ENCODE results near the gene GOSR1.
A peak's percentile ranks its signal among the peaks of the same experiment; 100 is the strongest.
"Not testable (repeated sequence)": the region's sequence is repeated elsewhere in the genome, so short reads cannot be mapped to it uniquely, and the experiment has no call there.

GOSR1 gene

GRCh38 chr17:30547778-30548573 is 70.8 kb downstream of the GOSR1 start:
- no peak for DNase-seq

- not testable (repeated sequence) for DNase-seq
Observed at GRCh38 chr17:30549181-30549580, 72.0 kb downstream of the GOSR1 start.

- DNase-seq: no peak
Observed at GRCh38 chr17:30549864-30550511, 72.8 kb downstream of the GOSR1 start.

- DNase-seq: peak in 1 of 14 donors; percentile 5
Observed at GRCh38 chr17:30550512-30551273, 73.5 kb downstream of the GOSR1 start.

GRCh38 chr17:30551274-30551995 is 74.2 kb downstream of the GOSR1 start:
- DNase-seq: not testable (repeated sequence)

- DNase-seq: no peak
Observed at GRCh38 chr17:30551996-30552339, 74.8 kb downstream of the GOSR1 start.

GRCh38 chr17:30552994-30553566 is 75.9 kb downstream of the GOSR1 start:
- no peak for DNase-seq

- not testable (repeated sequence) for DNase-seq
Observed at GRCh38 chr17:30553823-30554440, 76.7 kb downstream of the GOSR1 start.

GRCh38 chr17:30554839-30555751 is 77.9 kb downstream of the GOSR1 start:
- no peak for DNase-seq

- DNase-seq: no peak
Observed at GRCh38 chr17:30555942-30556341, 78.7 kb downstream of the GOSR1 start.

GRCh38 chr17:30556374-30557332 is 79.4 kb downstream of the GOSR1 start:
- no peak for DNase-seq

GRCh38 chr17:30557916-30558685 is 80.9 kb downstream of the GOSR1 start:
- no peak for DNase-seq

- no peak for DNase-seq
Observed at GRCh38 chr17:30558686-30559545, 81.7 kb downstream of the GOSR1 start.

GRCh38 chr17:30559656-30560055 is 82.4 kb downstream of the GOSR1 start:
- no peak for DNase-seq

GRCh38 chr17:30560117-30561026 is 83.2 kb downstream of the GOSR1 start:
- DNase-seq: not testable (repeated sequence)

GRCh38 chr17:30561766-30562165 is 84.6 kb downstream of the GOSR1 start:
- DNase-seq: not testable (repeated sequence)
